BJ (cell line): ENCODE measurements around the gene VASN. TPM values are rescaled to one million over a fixed set of nuclear protein-coding genes. Genes with fewer than 3 reads are reported as not detected.
A peak's percentile ranks its signal among the peaks of the same experiment; 100 is the strongest.

Experiments
- CTCF ChIA-PET: fragments of 350-600 bp; formaldehyde crosslinking; extraction: SDS; loops from one replicate; lab custom pipeline; 2021; ENCODE audit warnings: antibody characterized with exemption, inconsistent platforms; lab: Yijun Ruan, JAX
- POLR2A ChIA-PET: fragments of 300-600 bp; sonication (Branson Sonifier 250); formaldehyde crosslinking; extraction: SDS; loops from one replicate; lab custom pipeline; 2021; ENCODE audit warnings: antibody characterized with exemption; lab: Charles Lee
- DNase-seq: peaks from one replicate; pipeline ENCODE4 v3.0.0-alpha.2; 2011; ENCODE audit warnings: low read depth
- H3K27me3 ChIP-seq: 2 replicates; pipeline ENCODE4 v1.6.0; 2011; ENCODE audit warnings: low read length; ENCODE audit not compliant: control insufficient read depth, insufficient read depth
- H3K36me3 ChIP-seq: 2 replicates; pipeline ENCODE4 v1.5.1; 2011; ENCODE audit warnings: low read length; ENCODE audit not compliant: control insufficient read depth, insufficient read depth
- H3K4me3 ChIP-seq: 2 replicates; pipeline ENCODE4 v1.5.1; 2011; ENCODE audit warnings: low read depth, mild to moderate bottlenecking, control low read depth, low read length
- polyA plus RNA-seq: library from polyadenylated mRNA; depleted of rRNA; stranded (reverse); fragments of >200 nt; gene quantifications from 2 replicates; pipeline ENCODE4 v1.2.3, GENCODE V29; 2011
- TF ChIP-seq, protein P1 (sequence below): IDR thresholded peaks from 2 replicates; pipeline ENCODE4 v1.5.1; 2011; ENCODE audit warnings: low read depth, mild to moderate bottlenecking, control low read depth, inconsistent platforms, low read length, moderate library complexity; ENCODE audit not compliant: insufficient read depth

The VASN gene
- polyA plus RNA-seq, 1 experiment, result 71.6 TPM

DNA sequence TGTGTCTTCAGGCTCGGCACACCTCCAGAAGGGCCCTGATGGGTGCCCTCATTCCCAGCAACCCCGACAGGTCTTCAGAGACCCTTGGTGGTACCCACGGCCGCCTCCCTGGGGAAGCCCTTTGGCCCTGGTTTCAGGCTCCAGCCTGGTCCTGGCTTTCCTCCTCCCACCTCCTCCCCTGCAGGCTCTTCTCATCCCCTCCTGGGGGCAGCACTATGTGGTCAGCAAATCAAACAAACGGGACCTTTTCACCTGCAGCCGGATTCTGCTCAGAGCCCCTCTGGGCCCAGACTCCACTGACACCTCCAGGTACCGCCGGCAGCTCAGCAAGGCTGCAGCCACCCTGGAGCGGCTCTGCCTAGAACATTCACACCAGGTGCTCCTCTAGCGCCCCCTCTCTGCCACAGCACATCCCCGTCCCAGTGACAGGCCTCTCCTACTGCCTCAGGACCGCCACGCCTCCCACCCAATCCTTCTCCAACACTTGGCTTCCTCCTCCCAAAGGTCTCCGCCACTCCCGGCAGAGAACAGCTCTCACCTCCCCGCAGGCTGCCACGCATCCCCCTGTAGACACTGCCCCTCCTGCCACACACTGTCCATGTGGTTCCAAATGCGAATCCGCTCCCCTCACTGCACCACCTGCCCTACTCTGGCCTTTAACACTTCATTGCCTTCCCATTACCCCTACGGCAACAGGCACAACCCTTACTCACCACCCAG, 32.8 kb downstream of the VASN start:
- DNase-seq, result no peak
- Histone ChIP-seq H3K36me3 (peaks cover 23% of the 10 kb centered on the region), H3K4me3 (no peak overlapping the region), H3K27me3 (no peaks in the 10 kb centered on the region)
- POLR2A ChIA-PET, result no interaction called here
- TF ChIP-seq, protein P1, sequence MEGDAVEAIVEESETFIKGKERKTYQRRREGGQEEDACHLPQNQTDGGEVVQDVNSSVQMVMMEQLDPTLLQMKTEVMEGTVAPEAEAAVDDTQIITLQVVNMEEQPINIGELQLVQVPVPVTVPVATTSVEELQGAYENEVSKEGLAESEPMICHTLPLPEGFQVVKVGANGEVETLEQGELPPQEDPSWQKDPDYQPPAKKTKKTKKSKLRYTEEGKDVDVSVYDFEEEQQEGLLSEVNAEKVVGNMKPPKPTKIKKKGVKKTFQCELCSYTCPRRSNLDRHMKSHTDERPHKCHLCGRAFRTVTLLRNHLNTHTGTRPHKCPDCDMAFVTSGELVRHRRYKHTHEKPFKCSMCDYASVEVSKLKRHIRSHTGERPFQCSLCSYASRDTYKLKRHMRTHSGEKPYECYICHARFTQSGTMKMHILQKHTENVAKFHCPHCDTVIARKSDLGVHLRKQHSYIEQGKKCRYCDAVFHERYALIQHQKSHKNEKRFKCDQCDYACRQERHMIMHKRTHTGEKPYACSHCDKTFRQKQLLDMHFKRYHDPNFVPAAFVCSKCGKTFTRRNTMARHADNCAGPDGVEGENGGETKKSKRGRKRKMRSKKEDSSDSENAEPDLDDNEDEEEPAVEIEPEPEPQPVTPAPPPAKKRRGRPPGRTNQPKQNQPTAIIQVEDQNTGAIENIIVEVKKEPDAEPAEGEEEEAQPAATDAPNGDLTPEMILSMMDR, result peak; percentile 80
- CTCF ChIA-PET, result interaction anchor here (0.7 to 12.3 kb wide), 18 partner anchors 8 to 204 kb away, joined by 3 to 205 read pairs (median 18); partner anchors contain the start of genes PAM16 and VASN

DNA sequence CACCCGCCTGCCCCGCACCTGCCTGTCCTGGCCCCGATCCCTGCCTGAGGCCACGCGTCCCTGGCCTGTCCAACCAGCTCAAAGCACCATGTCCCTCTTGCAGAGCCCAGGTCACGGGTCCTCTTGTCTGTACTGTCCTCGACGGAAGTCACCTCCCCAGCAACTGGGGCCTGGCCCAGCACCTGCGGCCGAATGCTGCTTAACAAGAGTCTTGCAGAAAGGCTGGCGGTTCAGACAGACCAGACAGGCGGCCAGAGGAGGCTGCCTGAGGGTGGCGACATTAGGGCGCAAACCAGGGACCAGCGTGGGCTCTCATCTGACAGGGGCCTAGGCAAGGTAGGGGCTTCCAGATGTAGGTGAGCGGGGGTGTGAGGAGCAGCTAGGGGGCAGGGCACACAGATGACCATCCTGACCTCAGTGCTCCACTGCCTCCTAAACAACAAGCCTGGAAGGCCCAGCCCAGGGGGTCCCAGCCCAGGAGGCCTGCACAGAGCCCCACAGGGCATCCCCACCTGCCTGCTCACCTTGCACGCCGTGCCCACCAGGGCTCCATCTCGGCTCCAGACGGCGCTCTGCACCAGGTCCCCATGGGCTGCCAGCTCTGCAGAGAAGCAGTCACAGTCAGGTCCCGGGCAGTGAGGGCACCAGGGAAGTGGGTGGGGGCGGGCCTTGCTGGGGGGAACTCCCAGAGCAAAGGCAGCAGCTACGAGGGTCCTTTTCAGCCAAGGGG, 33.5 kb downstream of the VASN start:
- TF ChIP-seq, protein P1, result no peak
- POLR2A ChIA-PET, result no interaction called here

DNA sequence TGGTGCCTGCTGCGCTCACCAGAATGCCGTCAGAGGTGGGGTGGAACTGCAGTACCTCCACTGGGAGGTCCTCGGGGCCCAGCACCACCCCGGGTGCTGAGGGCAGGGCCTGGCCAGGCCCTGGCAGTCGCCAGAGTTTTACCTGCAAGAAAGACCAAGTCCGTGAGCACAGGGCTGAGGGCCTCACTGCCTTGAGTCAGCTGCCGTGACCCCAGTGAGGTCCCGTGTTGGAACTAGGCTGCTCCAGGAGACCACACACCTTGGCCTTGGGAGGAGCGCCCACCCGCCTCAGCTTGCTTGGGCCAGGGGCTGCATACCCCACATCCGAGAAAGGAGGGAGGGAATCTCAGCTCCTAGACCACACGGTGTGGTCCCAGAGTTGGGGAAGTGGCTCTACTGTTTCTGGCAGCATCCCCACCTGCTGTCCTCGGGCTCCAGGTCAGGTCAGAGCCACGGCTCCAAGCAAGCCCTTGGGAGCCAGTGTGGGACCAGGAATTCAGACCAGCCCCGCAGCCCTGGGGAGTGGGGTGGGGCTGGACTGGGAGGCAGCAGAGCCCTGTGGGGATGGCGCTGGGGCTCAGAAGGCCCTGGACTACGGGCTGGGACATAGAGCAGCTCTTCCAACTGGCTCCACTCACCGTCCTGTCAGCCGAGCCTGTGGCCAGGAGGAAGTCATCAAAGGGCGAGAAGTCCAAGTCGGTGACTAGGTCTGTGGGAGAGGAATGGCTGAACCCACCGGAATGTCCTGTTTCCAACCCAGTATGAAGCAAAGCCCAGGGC, 36.1 kb downstream of the VASN start:
- Histone ChIP-seq H3K4me3 (no peak overlapping the region), H3K27me3 (no peaks in the 10 kb centered on the region), H3K36me3 (peaks cover 22% of the 10 kb centered on the region)
- TF ChIP-seq, protein P1, result no peak
- ChIA-PET POLR2A (no interaction called here), CTCF (interaction anchor here (0.6 to 12.3 kb wide), 4 partner anchors 38 to 138 kb away, joined by 3 to 205 read pairs (median 3); no protein-coding TSS in a partner anchor)
- peak; percentile 53 for DNase-seq

More for the DNA sequence above, 33.5 kb downstream of the VASN start:
- H3K4me3 ChIP-seq, result no peak overlapping the region
- CTCF ChIA-PET, result interaction anchor here (0.9 to 12.3 kb wide), 11 partner anchors 7 to 132 kb away, joined by 3 to 205 read pairs (median 6); partner anchors contain the start of gene PAM16
- peaks cover 23% of the 10 kb centered on the region for H3K36me3 ChIP-seq
- no peak for DNase-seq
- H3K27me3 ChIP-seq, result no peaks in the 10 kb centered on the region

DNA sequence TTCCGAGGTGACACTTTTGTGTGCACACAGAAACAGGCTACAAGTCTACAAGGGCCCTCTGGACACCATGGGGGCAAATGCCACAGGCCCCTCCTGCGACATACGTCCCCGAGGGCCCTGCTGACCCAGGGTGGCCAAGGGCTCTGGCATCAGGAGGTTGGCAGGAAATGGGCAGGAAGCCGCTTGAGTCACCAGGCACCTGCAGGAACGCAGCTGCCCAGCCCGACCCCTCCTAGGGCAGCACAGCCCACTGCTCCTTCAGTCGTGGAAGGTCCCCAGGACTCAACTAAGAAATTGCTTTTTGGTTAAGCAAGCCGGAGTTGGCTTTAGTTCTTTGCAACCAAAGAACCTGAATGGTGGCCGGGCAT, 36.7 kb downstream of the VASN start:
- Histone ChIP-seq H3K4me3 (no peak overlapping the region), H3K36me3 (peaks cover 19% of the 10 kb centered on the region), H3K27me3 (no peaks in the 10 kb centered on the region)
- ChIA-PET CTCF (interaction anchor here (1.0 to 12.3 kb wide), 4 partner anchors 48 to 137 kb away, joined by 3 to 205 read pairs (median 3); no protein-coding TSS in a partner anchor), POLR2A (no interaction called here)
- DNase-seq, result no peak
- TF ChIP-seq, protein P1, result no peak
